Endothelial cell of umbilical vein (primary cell): ENCODE measurements around the gene CRY1.

Experiments used
- CTCF ChIP-seq, 2 donors: IDR thresholded peaks; 1 replicate in 1 of 2; 2 replicates in 1 of 2; pipeline ENCODE4 v1.5.1; 2011; ENCODE audit warnings: low read length in 2 of 2, mild to moderate bottlenecking in 2 of 2, moderate library complexity in 2 of 2, control low read depth in 1 of 2, inconsistent platforms in 1 of 2, low read depth in 1 of 2; ENCODE audit not compliant: insufficient read depth in 1 of 2; ENCODE audit errors: extremely low read depth in 1 of 2
- EZH2 ChIP-seq: IDR thresholded peaks from 2 replicates; pipeline ENCODE4 v1.6.1; 2012; ENCODE audit warnings: borderline replicate concordance, low read depth, mild to moderate bottlenecking, moderate library complexity, low read length, inconsistent platforms; ENCODE audit not compliant: severe bottlenecking
- GATA2 ChIP-seq: IDR thresholded peaks from 2 replicates; pipeline ENCODE4 v1.7.0; 2011; ENCODE audit warnings: low read depth, mild to moderate bottlenecking, moderate library complexity, mixed read lengths, low read length; ENCODE audit not compliant: insufficient read length, insufficient read depth
- JUN ChIP-seq: IDR thresholded peaks from 2 replicates; pipeline ENCODE4 v1.6.1; 2011; ENCODE audit warnings: borderline replicate concordance, low read depth; ENCODE audit not compliant: insufficient read length, insufficient read depth
- MYC ChIP-seq: IDR thresholded peaks from one replicate; pipeline ENCODE4 v1.6.1; 2011; ENCODE audit warnings: mild to moderate bottlenecking, low read depth, low read length
- POLR2A ChIP-seq: IDR thresholded peaks from 2 replicates; pipeline ENCODE4 v1.6.1; 2012; ENCODE audit warnings: low read depth, mild to moderate bottlenecking, control low read depth, low read length
- POLR2AphosphoS5 ChIP-seq: IDR thresholded peaks from 2 replicates; pipeline ENCODE4 v1.6.1; 2012; ENCODE audit warnings: low read depth, mild to moderate bottlenecking, control low read depth, low read length, moderate library complexity; ENCODE audit not compliant: insufficient read depth

GRCh38 chr12:107066691-107067090, 26.7 kb downstream of the CRY1 start:
- TF ChIP-seq CTCF (IDR thresholded peaks at IDR 0.05; ENCODE audit: extremely low read depth in 1 of 2, insufficient read depth in 1 of 2, low read depth in 1 of 2, low read length in 2 of 2): no peak
- TF ChIP-seq EZH2: no peak
- no peak for TF ChIP-seq POLR2A
- TF ChIP-seq GATA2: no peak
- no peak for TF ChIP-seq POLR2AphosphoS5
- TF ChIP-seq JUN: no peak
- TF ChIP-seq MYC: no peak
